ENCODE data around the gene NCK2. TPM values are rescaled to one million over a fixed set of nuclear protein-coding genes. Genes with fewer than 3 reads are reported as not detected.

Gene NCK2
- total RNA-seq, 1 experiment from 2014 or later, result 26.7 TPM

GRCh38 chr2:105872142-105872728 is 127.5 kb downstream of the NCK2 start:
- no peak for DNase-seq (ENCODE audit: low read depth, low spot score)
- peaks cover 0 to 10% of the 10 kb centered on the region in 2 experiments; a peak in 2 of 4 replicates for H3K4me1 ChIP-seq (ENCODE audit: control insufficient read depth in 1 of 2, insufficient read depth in 2 of 2, low read length in 2 of 2)
- no peaks in the 10 kb centered on the region for H4K20me1 ChIP-seq (ENCODE audit: insufficient read depth)
- ChIA-PET RAD21 (ENCODE audit: low non-redundant PET in 1 of 2, low total read pairs in 2 of 2, uncharacterized antibody in 2 of 2, unreplicated experiment in 2 of 2) (no interaction called here), CTCF (no interaction called here), POLR2A (no interaction called here)
- H3K27me3 ChIP-seq (ENCODE audit: insufficient read depth, low read length), result no peaks in the 10 kb centered on the region
- H3K36me3 ChIP-seq (ENCODE audit: control insufficient read depth in 1 of 2, insufficient read depth in 2 of 2, low read length in 2 of 2), result no peaks in the 10 kb centered on the region
- no peak overlapping the region for H3K4me3 ChIP-seq (replicated peaks in 1 of 2; ENCODE audit: low read depth in 1 of 2, low read length in 2 of 2)
- H3K9me3 ChIP-seq (ENCODE audit: control insufficient read depth in 1 of 2, insufficient read depth in 1 of 2, low read depth in 1 of 2, low read length in 2 of 2), result no peaks in the 10 kb centered on the region
- no peak for ATAC-seq
- TF ChIP-seq POLR2A (IDR thresholded peaks at IDR 0.05; ENCODE audit: borderline replicate concordance, extremely low read depth, insufficient read depth, insufficient read length) (no peak), RAD21 (IDR thresholded peaks at IDR 0.05; ENCODE audit: low read depth) (no peak), SP1 (IDR thresholded peaks at IDR 0.05; ENCODE audit: low read depth) (no peak), REST (IDR thresholded peaks at IDR 0.05; ENCODE audit: low read depth) (no peak)
- H3K9ac ChIP-seq (ENCODE audit: low read length), result no peak overlapping the region
- no peaks in the 10 kb centered on the region for H3K9me2 ChIP-seq (ENCODE audit: insufficient read depth)
- no peak overlapping the region for H2AFZ ChIP-seq (ENCODE audit: low read depth, low read length, poor library complexity, severe bottlenecking)
- no peak overlapping the region for H3K4me2 ChIP-seq (ENCODE audit: low read length)
- no peak overlapping the region for H3K27ac ChIP-seq (ENCODE audit: low read depth, low read length)
- no TSS peak for BruUV-seq (replicated peaks)
- peaks cover 6% of the 10 kb centered on the region; the same call in 1 of the 2 replicates for H3K79me2 ChIP-seq (ENCODE audit: insufficient read depth, low read length)
- intact Hi-C loops (cut with micrococcal nuclease), result no loop called here

DNA sequence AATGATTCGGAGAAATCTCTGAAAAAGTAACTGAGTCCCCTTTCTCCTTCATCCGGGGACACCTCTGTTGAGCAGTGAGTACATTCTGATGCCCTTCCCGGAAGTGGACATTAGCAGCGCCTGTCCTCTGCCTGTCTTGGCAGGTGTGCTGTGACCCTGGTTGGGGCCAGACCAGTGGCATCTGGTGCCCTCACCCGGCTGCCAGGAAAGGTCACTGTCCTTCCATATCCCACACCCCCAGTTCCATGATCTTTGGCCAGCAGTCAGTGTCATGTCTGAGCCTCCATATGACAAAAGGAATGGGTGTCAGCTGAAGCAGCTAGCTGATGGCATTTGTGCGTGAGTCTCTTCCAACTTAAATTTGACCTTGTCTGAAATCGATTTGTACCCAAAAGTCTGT is 128.1 kb downstream of the NCK2 start:
- intact Hi-C loops (cut with micrococcal nuclease), result no loop called here
- DNase-seq (ENCODE audit: low read depth, low spot score), result no peak

More for the DNA sequence above, 128.1 kb downstream of the NCK2 start:
- TF ChIP-seq RAD21 (IDR thresholded peaks at IDR 0.05; ENCODE audit: low read depth) (no peak), SP1 (IDR thresholded peaks at IDR 0.05; ENCODE audit: low read depth) (no peak), CEBPB (IDR thresholded peaks at IDR 0.05; ENCODE audit: low read depth) (no peak), FOSL1 (IDR thresholded peaks at IDR 0.05; ENCODE audit: low read depth) (no peak)
- Histone ChIP-seq H3K27me3 (ENCODE audit: insufficient read depth, low read length) (no peaks in the 10 kb centered on the region), H3K4me2 (ENCODE audit: low read length) (no peak overlapping the region), H4K20me1 (ENCODE audit: insufficient read depth) (no peaks in the 10 kb centered on the region), H3K4me1 (ENCODE audit: control insufficient read depth in 1 of 2, insufficient read depth in 2 of 2, low read length in 2 of 2) (peaks cover 0 to 10% of the 10 kb centered on the region in 2 experiments; a peak in 2 of 4 replicates), H3K79me2 (ENCODE audit: insufficient read depth, low read length) (peaks cover 5% of the 10 kb centered on the region; the same call in 1 of the 2 replicates), H3K36me3 (ENCODE audit: control insufficient read depth in 1 of 2, insufficient read depth in 2 of 2, low read length in 2 of 2) (no peaks in the 10 kb centered on the region), H2AFZ (ENCODE audit: low read depth, low read length, poor library complexity, severe bottlenecking) (no peak overlapping the region), H3K9me2 (ENCODE audit: insufficient read depth) (no peaks in the 10 kb centered on the region), H3K9ac (ENCODE audit: low read length) (no peak overlapping the region), H3K9me3 (ENCODE audit: control insufficient read depth in 1 of 2, insufficient read depth in 1 of 2, low read depth in 1 of 2, low read length in 2 of 2) (no peaks in the 10 kb centered on the region), H3K4me3 (replicated peaks in 1 of 2; ENCODE audit: low read depth in 1 of 2, low read length in 2 of 2) (no peak overlapping the region), H3K27ac (ENCODE audit: low read depth, low read length) (no peak overlapping the region)
- no peak for ATAC-seq
- RAD21 ChIA-PET (ENCODE audit: low non-redundant PET in 1 of 2, low total read pairs in 2 of 2, uncharacterized antibody in 2 of 2, unreplicated experiment in 2 of 2), result no interaction called here
- CTCF ChIA-PET, result no interaction called here
- no TSS peak for BruUV-seq (replicated peaks)
- POLR2A ChIA-PET, result no interaction called here
